HepG2 (cell line): ENCODE data around the gene TRAF3. TPM values are rescaled to one million over a fixed set of nuclear protein-coding genes. Genes with fewer than 3 reads are reported as not detected.

ENCODE experiments used
- ATAC-seq: fragments of 200-7000 bp; cut with Tn5 transposase; 3 replicates; pipeline ENCODE4 v1.9.1; 2020; ENCODE audit warnings: mild to moderate bottlenecking, moderate library complexity
- BruUV-seq: library from RNA; stranded (reverse); fragments of 400-500 nt; replicated peaks from 2 replicates; lab custom pipeline; 2021; lab: Mats Ljungman, UMichigan
- CTCF ChIA-PET: fragments of 300-600 bp; formaldehyde crosslinking; extraction: SDS; loops from one replicate; lab custom pipeline; 2021; ENCODE audit warnings: low total read pairs, inconsistent platforms, low intra/inter-chr PET ratio; lab: Yijun Ruan, JAX
- POLR2A ChIA-PET: fragments of 350-600 bp; sonication (Branson Sonifier 250); formaldehyde crosslinking; loops from one replicate; lab custom pipeline; 2020; ENCODE audit warnings: antibody characterized with exemption, inconsistent platforms; lab: Yijun Ruan, JAX
- DNase-seq: peaks from one replicate; pipeline ENCODE4 v3.0.0-alpha.2; 2015; ENCODE audit warnings: low spot score
- FAIRE-seq: peaks from 3 replicates; lab custom pipeline; 2011; peaks lifted over from hg19 to GRCh38; lab: Jason Lieb, UNC
- H2AFZ ChIP-seq: one replicate; pipeline ENCODE4 v1.6.1; 2011; ENCODE audit warnings: low read length, inconsistent platforms
- H3K27ac ChIP-seq: fragments of 300-600 bp; 3 replicates; pipeline ENCODE4 v1.8.0; 2011; ENCODE audit warnings: mixed run types, mild to moderate bottlenecking, mixed read lengths, low read length, inconsistent platforms; ENCODE audit not compliant: insufficient read depth; ENCODE audit errors: extremely low read length
- H3K27me3 ChIP-seq, 2 experiments: fragments of 200-600 bp in 1 of 2; 2 replicates in 1 of 2; 3 replicates in 1 of 2; pipeline versions ENCODE4 v1.6.0 to v1.8.0; 2011; ENCODE audit warnings: low read length in 2 of 2, mild to moderate bottlenecking in 2 of 2, moderate library complexity in 2 of 2, inconsistent platforms in 1 of 2; ENCODE audit not compliant: insufficient read depth in 2 of 2, control insufficient read depth in 1 of 2
- H3K36me3 ChIP-seq, 2 experiments: fragments of 200-600 bp in 1 of 2; replicated peaks in 1 of 2; 2 replicates in 1 of 2; 3 replicates in 1 of 2; pipeline versions ENCODE4 v1.5.1 to v1.8.0; 2011; ENCODE audit warnings: low read length in 2 of 2, inconsistent platforms in 1 of 2; ENCODE audit not compliant: insufficient read depth in 2 of 2, control insufficient read depth in 1 of 2
- H3K4me1 ChIP-seq: 2 replicates; pipeline ENCODE4 v1.5.1; 2012; ENCODE audit warnings: low read length, inconsistent platforms; ENCODE audit not compliant: insufficient read depth
- H3K4me2 ChIP-seq: 2 replicates; pipeline ENCODE4 v1.6.0; 2011; ENCODE audit warnings: low read depth, low read length, inconsistent platforms
- H3K4me3 ChIP-seq, 3 experiments: fragments of 200-600 bp in 1 of 3; sonication (generic), shearing (Covaris generic) in 1 of 3; replicated peaks in 1 of 3; 2 replicates each; pipeline ENCODE4 v1.5.1; 2011 to 2016; ENCODE audit warnings: low read length in 3 of 3, inconsistent platforms in 2 of 3, low read depth in 2 of 3, mild to moderate bottlenecking in 2 of 3, control low read depth in 1 of 3, mixed read lengths in 1 of 3; ENCODE audit not compliant: insufficient read depth in 1 of 3
- H3K79me2 ChIP-seq: one replicate; pipeline ENCODE4 v1.6.1; 2011; ENCODE audit warnings: low read length, inconsistent platforms; ENCODE audit not compliant: insufficient read depth
- H3K9ac ChIP-seq: 2 replicates; pipeline ENCODE4 v1.6.0; 2011; ENCODE audit warnings: mild to moderate bottlenecking, low read depth, low read length, inconsistent platforms; ENCODE audit not compliant: insufficient read depth
- H3K9me3 ChIP-seq: 2 replicates; pipeline ENCODE4 v1.5.1; 2012; ENCODE audit warnings: mild to moderate bottlenecking, low read length
- H4K20me1 ChIP-seq: 2 replicates; pipeline ENCODE4 v1.6.0; 2011; ENCODE audit warnings: inconsistent platforms, mild to moderate bottlenecking, low read length, moderate library complexity; ENCODE audit not compliant: insufficient read depth
- AGO2 ChIP-seq: fragments of 200-400 bp; formaldehyde crosslinking; optimal IDR thresholded peaks from 2 replicates; pipeline ENCODE3; 2017; ENCODE audit warnings: mild to moderate bottlenecking, low read depth, low read length, moderate library complexity
- CEBPG ChIP-seq: IDR thresholded peaks from 2 replicates; pipeline ENCODE4 v1.6.1; 2016
- IRF1 ChIP-seq: sonication (generic); formaldehyde crosslinking; IDR thresholded peaks from 2 replicates; pipeline ENCODE4 v1.4.0; 2020; ENCODE audit warnings: low read depth, mild to moderate bottlenecking, missing genetic modification reagents
- MAFK ChIP-seq, 2 experiments: IDR thresholded peaks in 1 of 2; conservative IDR thresholded peaks in 1 of 2; 2 replicates each; pipeline ENCODE4 v1.6.1; 2011; ENCODE audit warnings: improper control_type of control experiment in 2 of 2, low read length in 2 of 2
- MEF2D ChIP-seq: sonication (generic); formaldehyde crosslinking; IDR thresholded peaks from 2 replicates; pipeline ENCODE4 v1.5.1; 2020; ENCODE audit warnings: mild to moderate bottlenecking, missing genetic modification reagents
- MXD1 ChIP-seq: sonication (generic); formaldehyde crosslinking; IDR thresholded peaks from 2 replicates; pipeline ENCODE4 v1.4.0; 2020; ENCODE audit warnings: mild to moderate bottlenecking, missing genetic modification reagents
- PHF5A ChIP-seq: IDR thresholded peaks from one replicate; pipeline ENCODE4 v1.6.1; 2018; ENCODE audit warnings: low read depth, missing genetic modification reagents; ENCODE audit not compliant: unreplicated experiment
- RBFOX2 ChIP-seq: fragments of 200-400 bp; formaldehyde crosslinking; IDR thresholded peaks from 2 replicates; pipeline ENCODE4 v1.6.1; 2017; ENCODE audit warnings: low read depth, mild to moderate bottlenecking, low read length
- RBM22 ChIP-seq: fragments of 200-400 bp; formaldehyde crosslinking; optimal IDR thresholded peaks from 2 replicates; pipeline ENCODE3; 2017; ENCODE audit warnings: mild to moderate bottlenecking, low read length, moderate library complexity
- RCOR2 ChIP-seq: IDR thresholded peaks from 2 replicates; pipeline ENCODE4 v1.6.1; 2016; ENCODE audit warnings: missing biosample characterization, missing genetic modification reagents
- ZNF232 ChIP-seq: sonication (generic); formaldehyde crosslinking; IDR thresholded peaks from 2 replicates; pipeline ENCODE4 v1.4.0; 2020; ENCODE audit warnings: missing genetic modification reagents, borderline replicate concordance
- ZNF282 ChIP-seq: fragments of 450-650 bp; IDR thresholded peaks from 2 replicates; pipeline ENCODE4 v1.6.1; 2018; ENCODE audit not compliant: partially characterized antibody
- ZNF746 ChIP-seq: sonication (generic); formaldehyde crosslinking; IDR thresholded peaks from 2 replicates; pipeline ENCODE4 v1.8.0; 2022; ENCODE audit warnings: mild to moderate bottlenecking, missing genetic modification reagents
- ZNF75D ChIP-seq: sonication (generic); formaldehyde crosslinking; IDR thresholded peaks from 2 replicates; pipeline ENCODE4 v1.8.1; 2023; ENCODE audit warnings: missing genetic modification reagents, mild to moderate bottlenecking, borderline replicate concordance
- ZSCAN20 ChIP-seq: sonication (generic); formaldehyde crosslinking; IDR thresholded peaks from 2 replicates; pipeline ENCODE4 v1.4.0; 2020; ENCODE audit warnings: missing genetic modification reagents, mild to moderate bottlenecking, borderline replicate concordance
- WGBS: methylation state at CpG from one replicate; pipeline ENCODE4 v1.1.6; 2017; ENCODE audit warnings: low lambda C conversion rate; 5-methylcytosine and 5-hydroxymethylcytosine counted together
- in situ Hi-C: cut with HindIII; loops from 2 replicates; pipeline ENCODE4 v1.10.0; 2017; ENCODE audit warnings: low pct_unique_long_range_greater_than_20kb; ENCODE audit not compliant: extremely low pct_ligation_motif_present
- intact Hi-C: fragments of 100-400 bp; cut with micrococcal nuclease; formaldehyde crosslinking; loops from one replicate; pipeline ENCODE4 v1.10.0; 2022; ENCODE audit not compliant: unreplicated experiment
- polyA plus RNA-seq, 8 experiments: library from polyadenylated mRNA; depleted of rRNA in 3 of 8; stranded (reverse) in 7 of 8; unstranded in 1 of 8; fragments of >200 nt; fragmentation: Illumina TruSeq in 4 of 8; extraction: Trizol in 4 of 8; gene quantifications; 2 replicates each; pipeline versions ENCODE4 v1.2.1 to v1.2.3, GENCODE V29; 2011 to 2016; ENCODE audit warnings: low read depth in 4 of 8, missing spikeins in 1 of 8, mixed read lengths in 1 of 8; ENCODE audit not compliant: insufficient read depth in 1 of 8
- total RNA-seq, 5 experiments: library from RNA; depleted of rRNA; stranded (reverse); fragments of >200 nt; fragmentation: Illumina TruSeq; extraction: Trizol; gene quantifications; 2 replicates each; pipeline ENCODE4 v1.2.3, GENCODE V29; 2016; ENCODE audit warnings: low read depth in 1 of 5

The TRAF3 gene
- total and polyA plus RNA-seq, 2 of the 13 experiments (the other 11 are each of a cell fraction or from before 2014, with no cell fraction given) = 6.9 to 12.2 TPM

GRCh38 chr14:102929241-102930137 lies 152.2 kb downstream of the TRAF3 start:
- no peak overlapping the region for H3K4me2 ChIP-seq
- ChIA-PET POLR2A (no interaction called here), CTCF (no interaction called here)
- no peaks in the 10 kb centered on the region for H4K20me1 ChIP-seq
- DNase-seq = no peak
- H3K27me3 ChIP-seq = no peaks in the 10 kb centered on the region
- WGBS = 98% methylated on average over 57 of the region's 94 CpGs
- in situ Hi-C loops (no loop called here), intact Hi-C loops (no loop called here)
- no peak for FAIRE-seq
- H3K79me2 ChIP-seq = no peaks in the 10 kb centered on the region
- ATAC-seq = no peak
- no TSS peak for BruUV-seq
- TF ChIP-seq RBM22 = peak; percentile 64
- TF ChIP-seq ZNF746 = no peak
- no peak for TF ChIP-seq MEF2D (CRISPR knock-in tag)
- no peak for TF ChIP-seq ZNF75D (CRISPR knock-in tag)
- no peak for TF ChIP-seq PHF5A
- TF ChIP-seq MAFK (conservative IDR thresholded peaks at IDR 0.05 in 1 of 2, IDR thresholded peaks at IDR 0.05 in 1 of 2; ENCODE audit: low read length in 2 of 2) = no peak
- TF ChIP-seq MXD1 = no peak
- TF ChIP-seq ZNF282 = no peak
- TF ChIP-seq AGO2 = peak; percentile 82
- TF ChIP-seq ZSCAN20 (CRISPR knock-in tag) = no peak
- TF ChIP-seq CEBPG (CRISPR knock-in tag) = no peak
- TF ChIP-seq IRF1 (CRISPR knock-in tag) = no peak
- peak; percentile 33 for TF ChIP-seq RBFOX2
- TF ChIP-seq ZNF232 = no peak
- TF ChIP-seq RCOR2 (CRISPR knock-in tag) = no peak
- H3K4me3 ChIP-seq = no peak overlapping the region
- no peak overlapping the region for H3K9ac ChIP-seq
- no peak overlapping the region for H2AFZ ChIP-seq
- peaks cover 12% of the 10 kb centered on the region for H3K4me1 ChIP-seq
- H3K36me3 ChIP-seq = peaks cover 0 to 3% of the 10 kb centered on the region in 2 experiments; a peak in 2 of 5 replicates
- no peaks in the 10 kb centered on the region for H3K9me3 ChIP-seq
- H3K27ac ChIP-seq = no peak overlapping the region
